ENCODE data around the gene LAMA1. TPM values are rescaled to one million over a fixed set of nuclear protein-coding genes. Genes with fewer than 3 reads are reported as not detected.

LAMA1 gene
- total RNA-seq, 1 experiment from 2014 or later: 28.8 TPM

DNA sequence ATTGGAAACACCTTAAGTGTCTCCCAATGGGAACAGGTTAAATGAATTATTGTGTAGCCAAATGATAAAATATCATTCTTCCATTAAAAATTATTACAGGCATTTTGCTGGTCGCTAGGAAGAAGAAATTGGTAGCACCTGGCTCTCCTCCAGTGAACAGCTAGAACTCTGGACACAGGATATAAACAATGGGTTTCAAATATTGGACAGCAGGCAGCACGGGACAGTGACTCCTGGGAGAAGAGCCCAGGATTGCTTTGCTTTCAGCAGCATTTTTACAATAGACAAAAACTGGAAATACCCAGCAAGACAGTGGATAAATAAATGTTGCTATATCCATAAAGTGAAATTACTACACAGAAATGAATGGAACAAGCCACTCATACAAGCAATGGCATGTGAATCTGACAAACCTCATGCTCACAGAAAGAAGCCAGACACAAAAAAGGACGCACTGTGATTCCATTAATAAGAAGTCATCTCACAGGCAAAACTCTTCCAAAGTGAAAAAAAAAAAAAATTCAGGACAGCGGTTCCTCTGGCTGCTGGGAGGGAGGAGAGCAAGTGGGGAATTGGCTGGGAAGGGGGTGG, 50.5 kb downstream of the LAMA1 start:
- no peaks in the 10 kb centered on the region for H3K27me3 ChIP-seq (ENCODE audit: insufficient read depth, low read length)
- no peak overlapping the region for H3K9ac ChIP-seq (ENCODE audit: extremely low read depth, insufficient read length, low read length)
- H3T11ph ChIP-seq (ENCODE audit: low read length): no peak overlapping the region
- H3K79me2 ChIP-seq (ENCODE audit: insufficient read depth, low read length): no peaks in the 10 kb centered on the region
- H4K8ac ChIP-seq (replicated peaks; ENCODE audit: insufficient read length, low read depth, low read length): no peak overlapping the region
- no peak overlapping the region for H2AK5ac ChIP-seq (ENCODE audit: insufficient read length, low read length)
- H3K4ac ChIP-seq (ENCODE audit: low read depth, low read length): no peak overlapping the region
- no peak overlapping the region for H3K4me2 ChIP-seq (ENCODE audit: insufficient read depth, insufficient read length, low read length)
- no peaks in the 10 kb centered on the region for H3K79me1 ChIP-seq (ENCODE audit: insufficient read depth, low read depth, low read length, poor library complexity, severe bottlenecking)
- no peak overlapping the region for H2AFZ ChIP-seq (ENCODE audit: low read length)
- no peak overlapping the region for H2BK5ac ChIP-seq (ENCODE audit: insufficient read length, low read length)
- H3K56ac ChIP-seq (ENCODE audit: insufficient read length, low read depth, low read length): no peak overlapping the region
- WGBS (ENCODE audit: extremely low coverage, insufficient read length, low lambda C conversion rate): no CpG with 5 or more reads among the region's 4 CpGs
- no peak overlapping the region for H3K27ac ChIP-seq (ENCODE audit: insufficient read length, low read depth, low read length)
- no peak overlapping the region; a peak in 1 of 7 replicates for H3K27ac Mint-ChIP-seq
- H2BK120ac ChIP-seq (ENCODE audit: low read depth, low read length, poor library complexity, severe bottlenecking): no peak overlapping the region
- no peak overlapping the region for H4K91ac ChIP-seq (ENCODE audit: insufficient read length, low read depth, low read length)
- no peak overlapping the region for H3K4me3 Mint-ChIP-seq
- no peaks in the 10 kb centered on the region for H3K23me2 ChIP-seq (ENCODE audit: insufficient read length, low read depth, low read length, poor library complexity, severe bottlenecking)
- H3K4me1 ChIP-seq (ENCODE audit: insufficient read depth, low read length): no peaks in the 10 kb centered on the region
- TF ChIP-seq CTCF (conservative IDR thresholded peaks at IDR 0.05): no peak
- H2BK12ac ChIP-seq (ENCODE audit: insufficient read length, low read depth, low read length): no peak overlapping the region
- DNase-seq: no peak
- H2BK20ac ChIP-seq (ENCODE audit: low read depth, low read length, poor library complexity, severe bottlenecking): no peak overlapping the region
- no peak overlapping the region for H3K23ac ChIP-seq (ENCODE audit: insufficient read length, low read depth, low read length)
- no peaks in the 10 kb centered on the region for H3K27me3 Mint-ChIP-seq (ENCODE audit: low read depth)
- no peak overlapping the region for H2BK15ac ChIP-seq (ENCODE audit: low read depth, low read length)
- H3K9me3 ChIP-seq (ENCODE audit: control insufficient read depth, low read depth, low read length): no peaks in the 10 kb centered on the region
- H3K4me1 Mint-ChIP-seq: peaks cover 6 to 16% of the 10 kb centered on the region in 2 experiments; a peak in 2 of 4 replicates
- no peak overlapping the region for H3K14ac ChIP-seq (ENCODE audit: insufficient read depth, low read length)
- no peaks in the 10 kb centered on the region for H3K9me3 Mint-ChIP-seq
- peaks cover 0 to 5% (median 0%) of the 10 kb centered on the region in 3 experiments; a peak in 4 of 7 replicates for H3K36me3 Mint-ChIP-seq (ENCODE audit: insufficient read depth in 1 of 3, low read depth in 3 of 3)
- H3K18ac ChIP-seq (ENCODE audit: insufficient read length, low read depth, low read length): no peak overlapping the region
- no peak overlapping the region for H4K5ac ChIP-seq (ENCODE audit: insufficient read length, low read depth, low read length)
- no peaks in the 10 kb centered on the region for H4K20me1 ChIP-seq (ENCODE audit: control insufficient read depth, insufficient read depth, insufficient read length)
